ENCODE measurements around the gene RBM33.
"Not testable (repeated sequence)": the region's sequence is repeated elsewhere in the genome, so short reads cannot be mapped to it uniquely, and the experiment has no call there.

The RBM33 gene

DNA sequence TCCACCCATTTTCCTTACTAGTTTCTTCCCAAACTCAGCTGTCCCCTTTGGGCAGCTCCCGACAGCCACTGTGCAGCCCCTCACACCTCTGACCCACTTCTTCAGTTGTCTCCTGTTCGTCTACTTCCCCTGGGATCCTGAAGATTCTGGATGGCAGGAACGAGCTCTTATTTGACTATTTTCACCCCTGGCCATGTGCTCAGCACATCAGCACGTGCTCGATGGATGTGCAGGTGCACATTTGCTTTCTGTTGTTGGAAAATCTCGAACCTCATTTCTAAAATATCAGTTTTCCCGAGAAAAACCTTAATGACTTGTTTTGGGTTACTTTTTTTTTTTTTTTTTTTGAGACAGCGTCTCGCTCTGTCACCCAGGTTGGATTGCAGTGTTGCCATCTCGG, 31.8 kb upstream of the RBM33 start:
- TF ChIP-seq, protein P1, sequence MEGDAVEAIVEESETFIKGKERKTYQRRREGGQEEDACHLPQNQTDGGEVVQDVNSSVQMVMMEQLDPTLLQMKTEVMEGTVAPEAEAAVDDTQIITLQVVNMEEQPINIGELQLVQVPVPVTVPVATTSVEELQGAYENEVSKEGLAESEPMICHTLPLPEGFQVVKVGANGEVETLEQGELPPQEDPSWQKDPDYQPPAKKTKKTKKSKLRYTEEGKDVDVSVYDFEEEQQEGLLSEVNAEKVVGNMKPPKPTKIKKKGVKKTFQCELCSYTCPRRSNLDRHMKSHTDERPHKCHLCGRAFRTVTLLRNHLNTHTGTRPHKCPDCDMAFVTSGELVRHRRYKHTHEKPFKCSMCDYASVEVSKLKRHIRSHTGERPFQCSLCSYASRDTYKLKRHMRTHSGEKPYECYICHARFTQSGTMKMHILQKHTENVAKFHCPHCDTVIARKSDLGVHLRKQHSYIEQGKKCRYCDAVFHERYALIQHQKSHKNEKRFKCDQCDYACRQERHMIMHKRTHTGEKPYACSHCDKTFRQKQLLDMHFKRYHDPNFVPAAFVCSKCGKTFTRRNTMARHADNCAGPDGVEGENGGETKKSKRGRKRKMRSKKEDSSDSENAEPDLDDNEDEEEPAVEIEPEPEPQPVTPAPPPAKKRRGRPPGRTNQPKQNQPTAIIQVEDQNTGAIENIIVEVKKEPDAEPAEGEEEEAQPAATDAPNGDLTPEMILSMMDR (IDR thresholded peaks at IDR 0.05; ENCODE audit: control insufficient read depth, insufficient read depth, low read depth, low read length, missing control alignments), result no peak
- no peak overlapping the region for H3K4me3 ChIP-seq (ENCODE audit: control insufficient read depth, low read depth, low read length)
- no peak for DNase-seq (ENCODE audit: low read depth)

DNA sequence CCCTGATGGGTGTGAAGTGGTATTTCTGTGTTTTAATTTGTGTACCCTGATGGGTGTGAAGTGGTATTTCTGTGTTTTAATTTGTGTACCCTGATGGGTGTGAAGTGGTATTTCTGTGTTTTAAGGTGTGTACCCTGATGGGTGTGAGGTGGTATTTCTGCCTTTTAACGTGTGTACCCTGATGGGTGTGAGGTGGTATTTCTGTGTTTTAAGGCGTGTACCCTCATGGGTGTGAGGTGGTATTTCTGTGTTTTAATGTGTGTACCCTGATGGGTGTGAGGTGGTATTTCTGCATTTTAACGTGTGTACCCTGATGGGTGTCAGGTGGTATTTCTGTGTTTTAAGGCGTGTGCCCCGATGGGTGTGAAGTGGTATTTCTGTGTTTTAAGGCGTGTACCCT, 29.4 kb upstream of the RBM33 start:
- H3K4me3 ChIP-seq (ENCODE audit: control insufficient read depth, low read depth, low read length); DNase-seq (ENCODE audit: low read depth): not testable (repeated sequence)

DNA sequence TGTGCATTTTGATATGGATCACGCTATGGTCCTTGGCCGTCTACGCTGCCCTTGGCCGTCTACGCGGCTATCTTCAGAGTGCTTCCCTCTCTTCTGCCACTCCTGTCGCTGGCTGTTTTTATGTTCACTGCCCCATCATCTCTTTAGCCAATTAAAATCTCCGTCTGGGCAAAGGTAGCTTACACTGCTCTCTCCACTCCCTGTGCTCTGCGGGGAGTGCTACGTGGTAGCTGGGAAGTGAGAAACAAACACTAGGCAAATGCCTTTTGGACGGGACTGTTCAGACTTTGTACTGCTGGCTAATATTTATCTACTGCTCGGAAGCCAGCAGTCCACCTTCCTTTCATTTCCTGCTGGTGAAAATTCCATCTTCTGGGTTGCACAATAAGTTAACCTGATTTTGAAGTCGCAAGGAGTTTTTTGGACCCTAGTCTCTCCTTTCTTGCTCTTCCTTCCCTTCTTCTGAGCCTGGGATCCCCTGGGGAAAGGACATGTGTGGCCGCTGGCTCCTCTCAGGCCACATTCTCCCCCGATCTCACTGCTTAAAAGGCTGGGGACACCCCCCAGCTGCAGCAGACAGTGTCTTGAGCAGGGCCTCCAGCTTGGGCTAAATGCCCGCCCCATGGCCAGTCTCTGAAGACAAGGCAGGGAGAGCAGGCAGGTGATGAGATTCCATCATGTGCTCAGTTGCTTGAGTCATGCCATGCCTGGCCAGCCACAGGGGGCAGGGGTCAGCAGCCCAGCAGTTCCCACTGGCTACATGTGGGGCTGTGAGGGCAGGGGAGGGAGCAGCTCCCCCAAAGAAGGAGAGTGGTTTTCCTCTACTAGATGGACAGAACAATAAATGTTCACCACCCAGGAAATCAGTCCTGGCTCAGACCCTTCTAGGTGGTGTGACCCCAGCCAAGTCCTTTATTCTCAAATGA, 25.5 kb upstream of the RBM33 start:
- DNase-seq (ENCODE audit: low read depth), result no peak
- H3K4me3 ChIP-seq (ENCODE audit: control insufficient read depth, low read depth, low read length), result no peak overlapping the region
- TF ChIP-seq, protein P1 (IDR thresholded peaks at IDR 0.05; ENCODE audit: control insufficient read depth, insufficient read depth, low read depth, low read length, missing control alignments), result no peak

DNA sequence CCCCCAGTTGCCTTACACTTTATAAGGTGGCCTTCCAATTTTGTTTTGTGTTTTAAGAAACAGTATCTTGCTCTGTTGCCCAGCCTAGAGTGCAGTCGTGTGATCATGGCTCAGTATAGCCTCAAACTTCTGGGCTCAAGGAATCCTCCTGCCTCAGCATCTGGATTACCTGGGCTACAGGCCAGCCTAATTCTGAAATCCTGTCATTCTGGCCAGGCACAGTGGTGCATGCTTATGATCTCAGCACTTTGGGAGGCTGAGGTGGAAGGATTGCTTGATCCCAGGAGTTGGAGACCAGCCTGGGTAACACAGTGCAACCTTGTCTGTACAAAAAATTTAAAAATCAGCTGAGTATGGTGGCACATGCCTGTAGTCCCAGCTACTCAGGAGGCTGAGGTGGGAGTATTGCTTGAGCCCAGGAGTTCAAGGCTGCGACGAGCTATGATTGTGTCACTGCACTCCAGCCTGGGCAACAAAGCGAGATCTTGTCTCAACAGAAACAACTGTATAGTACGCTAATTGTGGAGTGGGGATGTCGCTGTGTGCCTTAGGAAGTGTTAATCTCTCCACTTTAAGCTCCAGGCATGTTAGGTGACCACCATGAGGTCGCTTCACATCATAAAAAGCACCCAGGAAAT, 24.7 kb upstream of the RBM33 start:
- no peak overlapping the region for H3K4me3 ChIP-seq (ENCODE audit: control insufficient read depth, low read depth, low read length)
- TF ChIP-seq, protein P1 (IDR thresholded peaks at IDR 0.05; ENCODE audit: control insufficient read depth, insufficient read depth, low read depth, low read length, missing control alignments), result no peak
- no peak for DNase-seq (ENCODE audit: low read depth)

DNA sequence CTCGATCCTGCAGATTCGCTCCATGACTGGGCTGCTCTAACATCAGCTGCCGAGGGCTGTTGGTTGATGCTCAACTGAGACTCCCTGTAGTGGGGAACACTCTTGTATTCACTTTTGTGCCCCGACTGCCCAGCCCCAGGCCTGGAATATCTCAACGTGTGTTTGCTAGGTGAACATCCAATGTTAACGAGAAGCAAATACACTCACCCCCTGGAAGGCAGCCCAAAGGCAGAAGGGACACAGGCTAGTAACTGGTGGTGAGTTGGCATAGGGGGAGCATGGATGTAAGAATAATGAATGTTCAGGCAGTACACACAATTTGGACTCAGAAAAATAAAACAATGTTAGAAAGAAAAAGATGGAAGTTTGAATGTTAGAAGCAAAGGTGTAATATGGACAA, 24.0 kb upstream of the RBM33 start:
- DNase-seq (ENCODE audit: low read depth), result no peak
- H3K4me3 ChIP-seq (ENCODE audit: control insufficient read depth, low read depth, low read length), result no peak overlapping the region
- TF ChIP-seq, protein P1 (IDR thresholded peaks at IDR 0.05; ENCODE audit: control insufficient read depth, insufficient read depth, low read depth, low read length, missing control alignments), result no peak

DNA sequence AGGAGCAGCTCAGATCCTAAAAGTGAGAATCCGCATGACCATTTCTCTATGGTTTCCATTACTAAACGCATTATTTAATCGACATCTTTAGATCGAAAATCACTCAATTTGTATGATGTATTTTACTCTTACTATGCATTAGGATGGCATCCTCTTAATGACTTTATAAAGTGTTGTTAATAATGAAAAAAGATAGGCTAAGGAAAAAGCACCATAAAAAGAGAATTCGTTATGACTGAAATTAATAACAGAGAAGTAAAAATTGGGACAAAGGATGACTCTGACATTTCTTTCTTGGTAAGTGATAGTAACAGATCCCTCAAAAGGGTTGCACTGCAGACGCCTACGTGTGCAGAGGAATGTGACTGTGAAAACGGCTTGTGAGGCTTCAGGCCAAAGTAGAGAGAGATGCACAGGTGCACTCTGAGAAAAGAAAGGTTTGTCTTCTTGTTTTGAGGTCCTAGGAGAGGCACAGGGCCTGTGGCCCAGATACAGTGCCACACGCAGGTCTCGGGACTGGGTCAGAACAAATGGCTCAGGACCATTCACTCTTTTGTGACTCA, 23.0 kb upstream of the RBM33 start:
- DNase-seq (ENCODE audit: low read depth), result no peak
- no peak overlapping the region for H3K4me3 ChIP-seq (ENCODE audit: control insufficient read depth, low read depth, low read length)
- TF ChIP-seq, protein P1 (IDR thresholded peaks at IDR 0.05; ENCODE audit: control insufficient read depth, insufficient read depth, low read depth, low read length, missing control alignments), result no peak

DNA sequence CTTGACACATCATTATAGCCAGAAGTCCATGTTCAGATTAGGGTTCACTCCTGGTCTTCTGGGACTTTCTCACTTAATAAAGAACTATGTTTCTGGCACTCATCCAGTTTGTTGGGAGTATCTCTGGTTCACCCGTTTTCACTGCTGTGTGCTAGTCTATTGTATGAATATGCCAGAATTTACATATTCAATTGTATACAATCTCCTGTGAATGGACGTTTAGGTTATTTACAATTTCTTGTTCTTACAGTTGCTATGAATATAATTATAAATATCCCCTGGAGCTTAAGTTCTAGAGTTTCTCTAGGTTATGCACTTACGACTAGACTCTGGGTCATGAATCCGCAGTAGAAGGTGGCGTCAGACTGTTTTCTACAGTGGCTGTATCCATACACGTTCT, 20.0 kb upstream of the RBM33 start:
- TF ChIP-seq, protein P1 (IDR thresholded peaks at IDR 0.05; ENCODE audit: control insufficient read depth, insufficient read depth, low read depth, low read length, missing control alignments), result no peak
- no peak overlapping the region for H3K4me3 ChIP-seq (ENCODE audit: control insufficient read depth, low read depth, low read length)
- DNase-seq (ENCODE audit: low read depth), result no peak
